Neutrophil (primary cell): Measurements from ENCODE around the gene PRUNE1.

Experiments used
- H3K27ac ChIP-seq: fragments of 200-600 bp; sonication (generic); 2 replicates; pipeline ENCODE4 v1.5.1; 2016; ENCODE audit warnings: mild to moderate bottlenecking, moderate library complexity
- H3K27me3 ChIP-seq: fragments of 200-600 bp; sonication (generic); 2 replicates; pipeline ENCODE4 v1.6.0; 2016; ENCODE audit warnings: mild to moderate bottlenecking
- H3K36me3 ChIP-seq: fragments of 200-600 bp; sonication (generic); 2 replicates; pipeline ENCODE4 v1.5.1; 2017
- H3K4me1 ChIP-seq, 2 experiments: fragments of 200-600 bp in 1 of 2; sonication (generic) in 1 of 2; 1 replicate in 1 of 2; 2 replicates in 1 of 2; pipeline versions ENCODE4 v1.5.1 to v1.6.1; 2013 to 2016; ENCODE audit warnings: low read depth in 1 of 2, low read length in 1 of 2, mild to moderate bottlenecking in 1 of 2, moderate library complexity in 1 of 2; ENCODE audit not compliant: control insufficient read depth in 1 of 2, insufficient read depth in 1 of 2
- H3K4me3 ChIP-seq, 2 experiments: fragments of 200-600 bp in 1 of 2; sonication (generic) in 1 of 2; 1 replicate in 1 of 2; 2 replicates in 1 of 2; pipeline ENCODE4 v1.5.1; 2013 to 2016; ENCODE audit warnings: low read depth in 1 of 2, low read length in 1 of 2, mild to moderate bottlenecking in 1 of 2, moderate library complexity in 1 of 2
- H3K9me3 ChIP-seq: fragments of 200-600 bp; sonication (generic); 2 replicates; pipeline ENCODE4 v1.5.1; 2016
- TF ChIP-seq, protein P1 (sequence below): fragments of 200-600 bp; sonication (generic); IDR thresholded peaks from 2 replicates; pipeline ENCODE4 v1.5.1; 2016; ENCODE audit warnings: antibody characterized with exemption

Gene PRUNE1

DNA sequence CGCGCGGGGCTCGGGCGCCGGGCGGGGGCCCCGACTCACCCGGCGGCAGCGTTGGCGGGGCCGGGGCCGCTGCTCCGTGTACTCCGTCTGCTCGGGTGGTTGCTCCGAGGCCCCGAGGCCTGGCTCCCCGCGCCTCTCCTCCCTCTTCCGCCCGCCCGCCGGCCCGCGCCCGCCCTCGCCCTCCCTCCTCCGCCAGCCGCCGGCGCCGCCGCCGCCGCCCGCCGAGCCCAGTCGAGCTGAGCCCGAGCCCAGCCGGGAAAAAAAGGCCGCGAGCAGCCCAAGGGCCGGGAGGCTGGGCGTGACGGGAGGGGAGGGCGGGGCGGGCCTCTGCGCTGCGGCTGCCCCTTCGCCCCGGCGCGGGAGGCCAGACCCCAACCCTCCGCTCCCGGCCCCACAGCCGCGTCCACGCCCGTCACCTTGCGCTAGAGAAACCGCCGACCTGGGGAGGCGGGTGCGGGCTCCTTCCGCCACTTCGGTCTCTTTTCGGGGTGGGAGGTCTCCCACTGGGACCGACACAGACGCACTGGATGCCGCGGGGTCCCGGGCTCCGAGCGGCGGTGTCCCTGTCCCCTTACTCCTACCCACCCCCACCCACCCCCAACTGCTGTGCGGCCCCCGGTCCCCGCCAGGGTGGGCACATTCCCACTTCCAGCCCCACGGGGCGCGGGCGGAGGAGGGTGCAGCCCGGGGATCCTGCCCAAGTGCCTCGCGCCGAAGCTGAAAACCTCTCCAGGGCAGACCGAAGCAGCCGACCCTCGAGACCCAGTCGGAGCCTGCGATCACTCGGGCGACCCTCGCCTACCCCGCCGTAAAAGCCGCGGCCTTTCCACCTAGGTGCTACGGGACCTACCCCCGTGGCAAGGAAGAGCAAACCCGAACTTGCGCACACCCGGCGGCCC, 33.4 kb upstream of the PRUNE1 start, which contains the start of gene CERS2:
TSS of gene CERS2 (minus strand) at position 256 of the 899 bp plus-strand sequence. CDS start 5,745 bp downstream, outside the sequence.
- H3K27ac ChIP-seq = peak within 1 kb of the TSS; percentile 97
- H3K4me3 ChIP-seq = peak within 1 kb of the TSS; percentile 79 to 90
- TF ChIP-seq, protein P1, sequence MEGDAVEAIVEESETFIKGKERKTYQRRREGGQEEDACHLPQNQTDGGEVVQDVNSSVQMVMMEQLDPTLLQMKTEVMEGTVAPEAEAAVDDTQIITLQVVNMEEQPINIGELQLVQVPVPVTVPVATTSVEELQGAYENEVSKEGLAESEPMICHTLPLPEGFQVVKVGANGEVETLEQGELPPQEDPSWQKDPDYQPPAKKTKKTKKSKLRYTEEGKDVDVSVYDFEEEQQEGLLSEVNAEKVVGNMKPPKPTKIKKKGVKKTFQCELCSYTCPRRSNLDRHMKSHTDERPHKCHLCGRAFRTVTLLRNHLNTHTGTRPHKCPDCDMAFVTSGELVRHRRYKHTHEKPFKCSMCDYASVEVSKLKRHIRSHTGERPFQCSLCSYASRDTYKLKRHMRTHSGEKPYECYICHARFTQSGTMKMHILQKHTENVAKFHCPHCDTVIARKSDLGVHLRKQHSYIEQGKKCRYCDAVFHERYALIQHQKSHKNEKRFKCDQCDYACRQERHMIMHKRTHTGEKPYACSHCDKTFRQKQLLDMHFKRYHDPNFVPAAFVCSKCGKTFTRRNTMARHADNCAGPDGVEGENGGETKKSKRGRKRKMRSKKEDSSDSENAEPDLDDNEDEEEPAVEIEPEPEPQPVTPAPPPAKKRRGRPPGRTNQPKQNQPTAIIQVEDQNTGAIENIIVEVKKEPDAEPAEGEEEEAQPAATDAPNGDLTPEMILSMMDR = no peak
- peaks cover 80 to 88% of the 10 kb centered on the region in 2 experiments for H3K4me1 ChIP-seq
- H3K27me3 ChIP-seq = no peaks in the 10 kb centered on the region
- no peaks in the 10 kb centered on the region for H3K9me3 ChIP-seq
- no peaks in the 10 kb centered on the region for H3K36me3 ChIP-seq

DNA sequence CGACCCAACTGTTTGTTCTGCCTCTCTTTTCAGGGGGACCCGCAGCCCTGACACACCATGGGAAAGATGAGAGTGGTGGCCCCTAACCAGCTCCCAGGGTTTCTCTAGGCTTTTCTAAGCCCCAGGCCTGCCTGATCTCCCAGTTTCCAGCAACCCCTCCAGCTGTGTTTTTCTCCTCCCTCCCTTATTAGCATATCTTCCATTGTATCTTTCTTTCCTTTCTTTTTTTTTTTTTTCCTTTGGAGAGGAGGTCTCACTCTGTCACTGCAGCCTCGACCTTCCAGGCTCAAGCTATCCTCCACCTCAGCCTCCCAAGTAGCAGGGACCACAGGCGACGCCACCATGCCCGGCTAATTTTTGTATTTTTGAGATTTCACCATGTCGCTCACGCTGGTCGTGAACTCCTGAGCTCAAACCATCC, 31.8 kb upstream of the PRUNE1 start:
- peak overlapping the region; percentile 97 for H3K27ac ChIP-seq
- no peaks in the 10 kb centered on the region for H3K27me3 ChIP-seq
- H3K4me3 ChIP-seq = peak overlapping the region; percentile 58 to 79
- H3K4me1 ChIP-seq = peaks cover 74 to 79% of the 10 kb centered on the region in 2 experiments
- H3K9me3 ChIP-seq = no peaks in the 10 kb centered on the region
- TF ChIP-seq, protein P1 = no peak
- H3K36me3 ChIP-seq = no peaks in the 10 kb centered on the region

DNA sequence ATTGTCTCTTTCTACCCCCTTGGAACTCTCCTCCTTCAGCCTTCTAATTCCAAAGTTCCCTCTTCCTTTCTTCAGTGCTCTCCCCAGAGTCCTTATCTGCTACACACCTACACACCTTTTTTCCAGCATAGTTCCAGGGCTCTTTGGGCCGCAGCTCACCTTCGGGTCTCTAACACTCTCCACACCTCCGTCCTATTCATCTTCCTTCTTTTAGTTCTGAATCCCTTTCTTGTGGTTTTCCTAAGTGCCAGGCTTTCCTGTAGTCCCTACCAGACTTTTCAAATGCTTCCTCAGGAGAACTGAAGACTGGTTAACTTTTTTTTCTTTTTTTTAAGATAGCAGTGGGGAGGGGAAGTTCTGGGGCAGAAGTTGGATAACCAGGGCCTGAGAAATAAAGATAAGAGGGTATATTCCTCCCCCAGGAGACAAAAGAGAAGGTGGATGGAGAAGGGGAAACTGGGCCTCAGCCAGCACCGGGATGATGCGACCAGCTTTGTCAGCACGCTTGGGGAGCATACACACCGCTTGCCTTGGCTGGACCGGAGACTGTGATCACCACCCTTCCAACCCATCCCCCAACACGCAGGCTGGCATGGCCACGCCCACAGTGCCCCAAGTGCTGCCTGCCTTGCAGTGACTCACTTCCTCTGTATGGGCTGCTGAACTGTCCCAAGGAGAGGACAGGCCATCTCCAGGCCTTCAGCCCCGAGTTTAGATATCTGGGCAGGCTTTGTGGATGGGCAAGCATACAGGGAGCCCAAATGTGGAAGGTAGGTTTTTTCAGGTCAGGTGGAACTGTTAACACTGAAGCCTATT, 31.2 kb upstream of the PRUNE1 start:
- H3K36me3 ChIP-seq = no peaks in the 10 kb centered on the region
- no peaks in the 10 kb centered on the region for H3K9me3 ChIP-seq
- H3K4me3 ChIP-seq = peak overlapping the region; percentile 58 to 79
- peak overlapping the region; percentile 97 for H3K27ac ChIP-seq
- H3K27me3 ChIP-seq = no peaks in the 10 kb centered on the region
- TF ChIP-seq, protein P1 = peak; percentile 25
- H3K4me1 ChIP-seq = peaks cover 67 to 72% of the 10 kb centered on the region in 2 experiments

DNA sequence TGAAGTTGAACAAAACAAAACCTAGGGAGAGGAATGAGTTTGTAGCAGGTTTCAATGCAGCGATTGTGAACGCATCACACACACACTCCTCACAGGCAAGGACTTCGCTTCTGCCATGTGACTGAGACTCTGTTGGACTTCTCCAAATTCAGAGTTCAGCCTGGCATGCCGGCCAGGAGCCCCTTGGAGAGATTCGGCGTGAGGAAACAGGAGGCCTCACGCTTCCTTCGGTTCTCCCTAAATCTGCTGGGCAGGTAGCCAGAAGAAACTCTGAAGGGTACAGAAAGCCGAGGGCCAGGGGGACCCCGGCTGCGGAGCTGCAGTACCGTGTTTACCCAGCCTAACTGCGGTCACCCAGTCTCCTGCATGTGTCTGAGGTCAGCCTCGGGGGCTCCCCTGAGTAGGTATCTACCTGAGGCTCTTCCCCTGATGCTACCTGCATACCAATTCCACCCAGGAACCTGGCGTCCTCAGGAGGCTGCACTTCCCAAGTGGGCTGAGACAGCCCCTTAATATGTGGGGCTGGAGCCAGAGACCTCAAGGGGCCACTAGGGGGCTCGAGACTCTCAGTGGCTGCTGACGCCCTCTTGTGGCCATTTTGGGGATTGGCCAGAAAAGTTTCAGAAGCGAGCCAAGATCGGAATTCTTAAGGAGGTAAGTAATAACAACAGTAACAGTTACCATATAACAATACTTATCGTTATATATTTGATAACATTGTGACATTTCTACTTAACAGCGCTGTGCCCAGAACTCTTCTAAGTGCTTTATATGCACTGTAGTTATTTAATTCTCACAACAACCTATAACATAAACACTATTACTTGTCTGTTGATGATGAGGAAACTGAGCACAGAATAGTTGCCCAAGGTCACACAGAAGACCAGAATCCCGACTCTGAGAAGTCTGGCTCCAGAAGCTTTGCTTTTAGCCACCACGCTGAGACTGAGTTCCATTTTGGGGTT, 28.9 kb upstream of the PRUNE1 start:
- peak overlapping the region; percentile 97 for H3K27ac ChIP-seq
- H3K4me1 ChIP-seq = peaks cover 49 to 53% of the 10 kb centered on the region in 2 experiments
- H3K9me3 ChIP-seq = no peaks in the 10 kb centered on the region
- no peaks in the 10 kb centered on the region for H3K27me3 ChIP-seq
- H3K4me3 ChIP-seq = peak overlapping the region; percentile 41 to 79
- H3K36me3 ChIP-seq = no peaks in the 10 kb centered on the region
- TF ChIP-seq, protein P1 = peak; percentile 99
